Anterior cingulate cortex (tissue), 58 donors: ENCODE data around the gene ASZ1.

Experiments used
- DNase-seq, 58 donors: peaks; one replicate each; lab custom pipeline; 2025; lab: John Stamatoyannopoulos, UW

The ASZ1 gene

DNA sequence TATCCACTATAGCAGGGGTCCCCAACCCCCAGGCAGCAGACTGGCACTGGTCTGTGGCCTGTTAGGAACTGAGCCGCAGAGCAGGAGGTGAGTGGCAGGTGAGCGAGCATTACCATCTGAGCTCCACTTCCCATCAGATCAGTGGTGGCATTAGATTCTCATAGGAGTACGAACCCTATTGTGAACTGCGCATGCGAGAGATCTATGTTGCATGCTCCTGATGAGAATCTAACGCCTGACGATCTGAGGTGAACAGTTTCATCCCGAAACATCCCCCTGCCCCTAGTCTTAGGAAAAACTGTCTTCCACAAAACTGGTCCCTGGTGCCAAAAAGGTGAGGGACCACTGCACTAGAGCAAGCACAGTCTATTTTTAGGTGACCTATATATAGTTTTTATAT lies 23.6 kb downstream of the ASZ1 start:
- no peak for DNase-seq

DNA sequence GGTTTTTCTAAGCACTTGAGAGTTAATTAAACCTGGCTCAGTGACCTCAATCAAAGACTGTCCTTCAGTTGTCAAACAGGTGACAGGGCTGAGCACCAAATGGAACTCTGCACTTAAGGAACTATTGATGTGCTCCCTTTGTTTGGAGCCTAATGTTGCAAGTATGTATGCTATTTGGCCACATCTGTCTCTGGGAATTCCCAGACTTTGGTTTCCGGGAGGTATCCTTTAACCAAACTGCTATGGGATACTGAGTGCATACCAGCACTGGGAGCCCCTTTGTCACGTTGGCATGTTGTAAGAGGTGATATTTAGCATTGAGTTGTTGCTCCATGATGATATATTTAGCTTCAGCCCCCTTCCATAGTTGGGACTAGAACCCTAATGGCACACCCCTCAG lies 25.2 kb downstream of the ASZ1 start:
- DNase-seq, result no peak

DNA sequence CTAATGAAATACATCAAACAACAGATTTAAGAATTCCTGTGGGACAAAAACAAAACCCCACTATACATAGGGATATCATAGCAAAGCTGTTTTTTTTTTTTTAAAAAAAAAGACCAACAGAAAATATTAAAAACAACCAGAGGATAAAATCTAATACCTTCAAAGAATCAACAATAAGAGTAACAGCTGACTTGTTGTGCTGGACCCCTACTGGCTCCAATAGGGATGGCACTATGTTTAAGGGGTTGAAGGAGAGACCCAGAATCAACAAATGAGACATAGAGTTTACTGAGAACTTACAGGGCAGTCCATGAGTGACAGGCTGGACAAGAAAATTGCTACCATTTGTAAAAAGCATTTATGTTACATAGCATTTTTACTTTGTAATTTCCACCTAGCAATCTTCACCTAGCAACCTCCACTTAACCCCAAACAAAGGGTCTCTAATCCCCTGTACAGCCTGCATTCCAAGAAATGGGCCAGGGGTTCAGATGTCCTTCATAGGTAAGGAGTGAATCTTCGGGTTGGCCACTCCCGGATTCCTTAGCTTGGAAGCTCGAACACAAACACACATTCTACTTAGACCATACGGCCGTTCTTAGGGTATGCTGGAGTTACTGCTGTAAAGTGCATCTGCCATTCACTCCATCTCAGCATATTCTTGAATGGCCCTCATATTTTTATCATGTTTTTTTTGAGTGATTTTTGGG lies 25.8 kb downstream of the ASZ1 start:
- DNase-seq, result no peak

DNA sequence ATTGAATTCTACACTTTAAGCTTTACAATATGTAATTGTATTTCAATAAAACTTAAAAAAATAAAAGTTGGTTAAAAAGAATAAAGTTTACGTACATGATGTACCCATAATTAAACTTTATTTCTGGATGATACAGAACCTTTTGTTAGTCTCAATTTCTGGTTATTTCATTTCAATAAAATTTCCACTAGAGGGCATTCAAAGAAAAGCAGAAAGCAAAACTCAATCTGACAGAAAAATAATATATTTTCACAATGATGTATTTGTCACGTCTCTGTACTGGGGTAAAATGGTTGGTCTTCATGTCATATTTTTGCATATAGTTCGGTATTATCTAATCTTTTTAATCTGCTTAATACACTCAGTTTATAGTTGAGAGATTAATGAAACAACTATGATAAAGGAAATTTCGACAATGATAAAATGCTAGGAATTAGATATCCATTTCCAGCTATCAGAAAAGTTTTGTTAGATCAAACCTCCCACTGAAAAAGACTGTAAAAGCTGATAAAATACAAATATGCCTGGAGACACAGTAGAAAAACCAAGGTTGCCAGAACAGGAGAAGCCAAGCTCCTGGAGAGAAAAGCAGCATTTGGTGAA lies 27.4 kb downstream of the ASZ1 start:
- DNase-seq, result no peak

DNA sequence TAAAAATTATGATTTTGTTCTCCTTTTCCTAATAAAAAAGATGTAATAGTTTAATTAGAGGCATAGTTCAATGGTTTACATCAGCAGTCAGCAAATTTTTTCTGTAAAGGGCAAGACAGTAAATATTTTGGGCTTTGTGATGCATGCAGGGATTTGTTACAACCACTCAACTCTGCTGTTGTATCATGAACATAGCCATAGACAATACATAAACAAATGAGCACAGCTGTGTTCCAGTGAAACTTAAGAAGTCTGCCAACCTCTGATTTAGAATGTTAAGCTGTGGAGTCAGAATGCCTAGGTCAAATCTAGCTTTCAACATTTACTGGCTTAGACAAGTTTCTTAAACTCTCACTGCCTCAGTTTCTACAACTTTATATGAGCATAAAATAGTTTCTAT lies 31.6 kb downstream of the ASZ1 start:
- DNase-seq, result no peak

DNA sequence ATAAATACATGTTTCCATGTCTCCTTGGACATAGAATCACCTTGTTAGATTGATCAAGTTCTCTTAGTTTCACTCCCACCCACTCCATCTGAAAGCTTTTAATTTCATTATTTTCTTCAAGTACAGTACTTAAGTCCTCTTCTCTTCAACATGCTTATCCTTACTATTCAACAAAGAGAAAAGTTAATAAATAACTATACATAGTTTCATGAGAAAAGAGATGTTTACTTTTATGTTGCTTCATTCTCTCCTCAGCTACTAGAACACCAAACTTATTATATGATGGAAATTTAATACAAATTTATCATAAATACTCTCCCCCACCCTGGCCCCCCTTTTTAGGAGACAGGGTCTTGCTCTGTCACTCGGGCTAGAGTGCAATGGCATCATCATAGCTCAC lies 33.5 kb downstream of the ASZ1 start:
- DNase-seq, result no peak

DNA sequence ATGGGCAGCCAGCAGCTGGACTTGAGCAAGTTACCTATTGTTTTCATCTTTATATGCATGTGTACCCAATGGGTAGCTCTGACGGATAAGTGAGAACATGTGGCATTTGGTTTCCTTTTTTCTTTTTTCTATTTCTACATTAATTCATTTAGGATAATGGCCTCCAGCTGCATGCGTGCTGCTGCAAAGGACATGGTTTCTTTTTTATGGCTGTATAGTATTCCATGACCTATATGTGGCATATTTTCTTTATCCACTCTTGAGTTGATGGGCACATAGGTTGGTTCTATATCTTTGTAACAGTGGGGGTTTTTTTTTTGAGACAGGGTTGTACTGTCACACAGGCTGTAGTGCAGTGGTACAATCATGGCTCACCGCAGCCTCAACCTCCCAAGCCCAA lies 37.4 kb downstream of the ASZ1 start:
- no peak for DNase-seq

DNA sequence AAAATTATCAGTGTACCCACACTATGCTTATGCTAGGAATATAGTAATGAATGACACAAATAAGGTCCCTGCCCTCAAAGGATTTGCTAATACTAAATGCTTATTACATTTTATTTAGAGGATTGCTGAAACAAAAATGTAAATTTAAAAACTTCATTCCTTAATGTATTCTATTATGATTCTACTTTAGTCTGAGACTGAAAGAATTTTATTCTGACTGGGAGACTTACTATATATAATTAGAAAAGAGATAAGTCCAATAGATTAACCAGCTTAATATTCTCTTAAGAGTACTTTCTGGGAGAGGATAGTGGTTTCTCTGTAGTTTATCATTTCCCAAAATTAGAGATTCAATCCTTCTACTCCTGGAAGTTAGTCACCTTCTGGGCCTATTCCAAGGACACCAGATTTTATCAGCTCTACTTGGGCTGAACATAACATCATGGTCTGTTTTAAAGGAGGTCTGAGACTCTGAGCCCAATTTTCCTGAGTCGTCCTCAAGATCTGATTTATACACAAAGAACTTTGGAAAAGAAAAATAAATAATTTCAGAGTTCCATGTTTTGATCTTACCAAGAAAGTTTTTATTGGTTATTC lies 41.1 kb downstream of the ASZ1 start:
- no peak for DNase-seq

DNA sequence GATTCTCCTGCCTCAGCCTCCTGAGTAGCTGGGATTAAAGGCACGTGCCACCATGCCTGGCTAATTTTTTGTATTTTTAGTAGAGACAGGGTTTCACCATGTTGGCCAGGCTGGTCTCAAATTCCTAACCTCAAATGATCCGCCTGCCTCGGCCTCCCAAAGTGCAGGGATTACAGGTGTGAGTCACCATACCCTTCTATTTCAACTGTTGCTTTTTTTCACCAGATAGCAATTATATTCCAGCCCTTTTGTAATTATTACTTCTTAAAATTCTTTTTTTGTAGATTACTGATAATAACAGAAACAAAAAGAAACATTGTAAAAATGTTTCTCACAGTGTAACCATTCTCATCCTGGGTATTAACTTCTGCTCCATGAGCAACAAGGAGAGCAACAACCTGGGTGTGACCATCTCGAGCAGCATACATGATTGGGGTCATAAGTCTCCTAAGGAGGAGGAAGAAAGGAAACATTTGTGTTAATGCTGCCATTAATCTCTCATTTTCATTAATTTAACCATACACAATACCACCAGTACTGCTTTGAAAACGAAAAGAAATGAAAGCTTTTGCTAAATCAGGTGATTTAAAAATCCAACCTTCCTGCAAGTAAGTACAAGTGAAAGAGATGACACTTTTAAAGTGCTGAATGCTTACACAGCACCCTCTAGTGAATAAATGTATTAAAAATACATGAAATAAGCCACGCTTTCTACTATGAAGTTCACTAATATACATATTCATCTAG lies 41.8 kb downstream of the ASZ1 start:
- DNase-seq, result peak in 1 of 58 donors; percentile 17

DNA sequence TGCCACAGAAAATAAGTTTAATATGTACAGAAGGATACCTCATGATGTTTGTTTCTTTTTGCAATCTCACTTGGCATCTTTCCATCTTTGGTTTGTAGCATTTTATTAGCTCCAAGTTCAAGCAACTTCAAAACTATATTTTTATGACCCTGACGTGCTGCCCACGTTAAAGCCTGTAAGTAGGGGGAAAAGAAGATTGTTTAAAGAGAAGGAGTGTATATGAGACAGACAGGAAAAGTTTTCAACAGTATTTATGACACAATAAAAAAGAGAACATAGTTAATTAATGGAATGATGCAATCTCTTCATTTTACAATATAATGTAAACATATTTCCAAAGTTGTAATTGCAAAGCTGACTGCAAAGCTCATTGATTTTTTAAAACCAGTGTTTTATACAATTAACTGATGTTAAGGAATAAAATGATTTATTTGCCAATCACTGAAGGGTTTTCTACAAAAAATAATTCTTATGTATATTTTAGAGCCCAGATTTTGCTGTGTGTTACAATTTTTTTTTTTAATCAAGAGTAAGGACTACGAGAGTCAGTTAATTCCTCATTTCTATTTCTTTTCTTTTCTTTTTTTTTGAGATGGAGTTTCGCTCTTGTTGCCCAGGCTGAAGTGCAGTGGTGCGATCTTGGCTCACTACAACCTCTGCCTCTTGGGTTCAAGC lies 42.5 kb downstream of the ASZ1 start:
- DNase-seq, result no peak

DNA sequence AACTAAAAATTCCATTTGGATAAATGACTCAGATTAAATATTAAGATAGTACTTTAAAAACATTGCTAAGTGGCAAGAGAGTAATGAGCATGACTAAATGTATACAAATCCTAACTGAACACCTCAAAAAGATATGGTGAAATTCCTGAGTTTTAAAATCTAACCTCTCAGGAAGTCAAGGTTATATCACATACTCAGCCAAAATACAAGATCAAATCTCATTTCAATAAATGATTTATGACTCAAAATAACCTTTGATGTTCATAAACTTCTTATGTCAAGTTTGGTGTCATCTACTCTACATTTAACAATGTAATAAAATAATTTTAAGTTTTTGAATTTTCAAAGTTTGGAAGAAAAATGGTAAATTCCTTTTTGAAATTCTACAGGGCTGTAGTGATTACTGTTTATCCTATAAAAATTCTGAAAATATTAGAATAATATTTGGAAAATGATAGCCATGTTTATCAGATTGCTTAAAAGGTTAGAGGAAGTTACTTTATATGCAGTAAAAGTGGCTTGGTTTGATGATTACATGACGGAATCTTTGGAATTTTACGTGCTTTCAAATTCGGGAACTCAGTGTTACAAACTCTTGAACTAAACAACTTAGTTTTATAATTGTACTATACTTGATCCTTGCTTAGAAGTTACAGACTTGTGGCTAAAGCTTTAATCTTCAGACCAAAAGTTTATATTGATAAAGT lies 43.7 kb downstream of the ASZ1 start:
- DNase-seq, result no peak

DNA sequence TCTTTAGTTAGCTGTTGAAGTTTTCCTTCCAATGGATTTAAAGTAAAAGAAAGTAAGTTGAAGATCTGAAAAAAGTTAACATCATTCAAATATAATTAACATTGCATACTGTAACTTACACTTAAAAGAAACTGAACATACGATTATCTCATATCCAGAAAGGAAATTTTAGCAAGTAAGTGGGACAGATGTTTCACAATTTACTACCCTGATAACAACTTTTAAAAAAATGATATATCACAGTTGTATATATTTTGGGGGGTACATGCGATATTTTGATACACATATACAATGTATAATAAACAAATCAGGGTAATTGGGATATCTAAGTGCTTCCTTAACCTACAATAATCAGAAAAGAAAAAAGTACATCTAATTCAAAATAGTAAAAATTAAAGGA lies 44.2 kb downstream of the ASZ1 start:
- no peak for DNase-seq

DNA sequence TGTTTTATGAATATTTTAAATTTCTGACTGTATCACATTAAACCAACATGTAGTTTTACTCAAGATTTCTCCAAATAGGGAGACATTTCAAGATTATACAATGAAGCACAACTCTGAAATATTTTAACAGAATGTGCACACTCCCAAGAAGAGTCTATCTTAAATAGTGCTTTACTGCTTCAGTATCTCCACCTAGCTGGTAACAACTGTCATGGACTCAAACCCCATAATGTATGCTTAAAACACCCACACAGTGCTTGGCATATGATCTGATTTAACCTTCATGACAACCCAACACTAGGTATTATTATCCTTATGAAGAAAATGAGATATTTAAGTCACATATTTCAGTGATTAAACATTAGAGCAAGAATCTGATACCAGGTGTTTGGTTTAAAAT lies 45.9 kb downstream of the ASZ1 start:
- no peak for DNase-seq

DNA sequence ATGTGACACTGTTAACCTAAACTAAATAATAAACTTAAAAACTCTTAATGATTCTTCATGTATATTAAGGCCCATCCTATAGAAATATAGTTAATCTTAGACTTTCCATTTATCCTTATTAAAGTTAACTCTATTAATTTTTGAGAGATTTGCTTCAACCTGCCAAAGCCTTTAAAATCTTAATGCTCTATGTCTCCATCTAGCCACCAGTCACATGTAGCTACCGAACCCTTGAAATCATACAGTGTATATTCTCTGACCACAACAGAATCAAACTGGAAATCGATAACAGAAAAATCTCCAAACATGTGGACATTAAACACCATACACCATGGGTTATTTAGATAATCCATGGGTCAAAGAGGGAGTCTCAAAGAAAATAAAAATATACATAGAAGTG lies 51.9 kb downstream of the ASZ1 start:
- DNase-seq, result no peak

DNA sequence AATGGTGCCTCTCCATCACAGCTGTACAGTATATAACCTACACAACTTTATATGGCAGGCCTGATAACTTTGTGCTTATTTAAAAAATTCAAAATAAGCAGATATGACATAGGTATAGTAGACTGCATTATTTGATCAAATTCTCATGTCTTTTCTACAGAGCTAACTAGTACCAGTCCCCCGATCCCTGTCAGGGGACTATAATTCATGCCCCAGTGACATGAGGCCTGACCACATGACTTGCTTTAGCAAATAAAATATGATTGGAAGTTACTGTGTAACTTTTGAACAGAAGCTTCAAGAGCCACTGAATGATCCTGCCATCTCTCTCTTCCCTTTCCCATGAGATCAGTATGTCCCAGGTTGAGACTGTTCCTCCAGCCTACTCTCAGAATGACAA lies 55.2 kb downstream of the ASZ1 start:
- DNase-seq, result no peak

DNA sequence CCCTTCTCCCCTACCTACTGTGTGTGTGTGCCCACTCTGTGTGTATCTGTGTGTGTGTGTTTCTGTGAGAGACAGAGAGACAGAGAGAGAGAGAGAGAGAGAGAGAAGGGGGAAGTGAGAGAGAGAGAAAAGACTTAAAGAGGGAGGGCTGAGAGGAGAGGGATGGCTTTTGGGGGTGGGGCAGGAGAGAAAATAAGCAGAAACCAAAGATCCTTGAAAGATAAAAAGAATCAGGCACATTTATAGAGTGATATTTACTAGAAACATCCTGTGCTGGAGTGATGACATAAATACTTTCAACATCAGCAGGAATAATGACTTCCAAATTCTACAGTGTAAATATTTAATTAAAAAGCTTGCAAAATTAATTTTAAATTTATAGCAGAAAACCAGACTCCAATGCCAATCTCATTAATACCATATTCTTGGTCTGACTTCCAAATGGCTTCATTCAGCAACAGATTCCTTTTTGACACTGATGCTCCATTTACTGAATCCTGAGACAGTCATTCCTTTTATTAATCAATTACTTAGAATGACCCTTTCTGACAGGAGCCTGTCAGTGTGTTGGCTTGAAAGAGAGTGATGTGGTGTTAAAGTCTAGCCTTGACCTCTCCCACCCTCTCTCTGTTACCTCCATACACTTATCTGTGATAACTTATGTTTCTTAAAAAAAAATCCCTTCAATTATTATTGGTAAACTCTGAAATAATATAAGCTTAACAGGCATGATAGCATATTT lies 62.8 kb downstream of the ASZ1 start:
- no peak for DNase-seq

DNA sequence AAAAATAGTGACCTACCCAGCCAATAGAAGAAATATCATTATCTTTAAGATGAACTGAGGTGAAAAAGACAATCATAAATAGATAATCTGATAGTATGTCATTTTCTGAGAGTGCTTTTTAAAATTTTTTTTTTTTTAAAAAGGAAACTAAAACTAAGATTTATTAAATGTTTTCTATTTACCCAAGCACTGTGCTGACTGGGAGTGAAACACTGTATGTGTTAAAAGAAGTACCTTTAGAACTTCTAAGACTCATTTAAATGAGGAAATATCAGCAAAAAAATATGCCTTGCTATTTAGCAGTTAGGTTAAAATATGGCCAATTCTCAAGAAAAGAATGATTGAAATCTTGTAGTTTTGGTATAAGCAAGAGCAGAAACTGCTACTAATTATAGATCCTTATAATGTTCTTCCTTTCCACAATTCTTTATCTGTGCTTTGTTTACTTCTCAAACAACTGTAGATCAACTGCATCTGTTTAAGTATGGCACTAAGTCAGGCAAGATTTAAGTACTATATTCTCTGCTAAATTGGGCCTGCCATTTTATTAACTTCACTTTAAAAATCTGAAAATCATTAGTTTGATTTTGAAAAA lies 64.9 kb downstream of the ASZ1 start:
- DNase-seq, result no peak

DNA sequence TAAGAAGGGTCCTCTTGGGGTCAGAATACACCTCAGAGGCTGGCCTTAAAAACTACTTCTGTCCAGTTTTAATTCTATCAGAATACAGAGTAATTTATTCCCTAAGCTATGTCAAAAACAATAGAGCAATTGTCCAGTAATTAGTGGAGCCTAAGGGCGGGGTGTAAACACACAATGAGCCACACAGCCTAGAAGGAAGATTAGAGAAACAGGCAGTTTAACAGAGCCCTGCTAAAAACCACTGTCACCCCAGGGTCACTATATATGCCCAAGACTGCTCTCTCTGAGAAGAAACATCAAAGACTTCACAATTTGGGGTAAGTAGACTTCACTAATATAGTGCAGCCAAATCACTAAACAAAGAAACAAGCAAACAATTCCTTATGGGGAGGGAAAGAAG lies 77.3 kb downstream of the ASZ1 start:
- DNase-seq, result peak in 13 of 58 donors; percentile 1 to 62 (median 14)

DNA sequence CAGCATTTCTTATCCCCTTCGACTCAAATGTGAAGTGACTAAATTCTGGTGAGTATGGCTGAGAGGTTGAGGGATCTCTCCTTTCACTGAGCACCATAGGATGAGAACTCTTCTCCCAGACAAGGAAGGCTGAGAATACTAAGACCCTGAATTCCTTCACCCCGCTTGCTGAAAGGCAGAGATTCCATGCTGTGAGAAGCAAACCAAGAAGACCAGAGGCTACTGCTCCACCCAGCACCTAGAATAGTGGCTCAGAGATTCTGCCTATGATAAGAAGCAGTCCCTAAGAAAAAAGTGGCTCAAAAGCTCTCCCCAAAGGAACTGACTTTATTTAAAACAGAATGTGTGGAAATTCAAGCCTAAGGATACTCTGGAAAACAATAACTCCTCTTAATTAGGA lies 77.7 kb downstream of the ASZ1 start:
- DNase-seq, result peak in 2 of 58 donors; percentile 1 to 13
